HG02798 (cell line): ENCODE results near the gene IMMP2L.

Experiments
- ATAC-seq: cut with Tn5 transposase; IDR thresholded peaks from one replicate; pipeline ENCODE4 v1.9.1; 2021; ENCODE audit warnings: mild to moderate bottlenecking; ENCODE audit not compliant: unreplicated experiment, poor library complexity

Gene IMMP2L

DNA sequence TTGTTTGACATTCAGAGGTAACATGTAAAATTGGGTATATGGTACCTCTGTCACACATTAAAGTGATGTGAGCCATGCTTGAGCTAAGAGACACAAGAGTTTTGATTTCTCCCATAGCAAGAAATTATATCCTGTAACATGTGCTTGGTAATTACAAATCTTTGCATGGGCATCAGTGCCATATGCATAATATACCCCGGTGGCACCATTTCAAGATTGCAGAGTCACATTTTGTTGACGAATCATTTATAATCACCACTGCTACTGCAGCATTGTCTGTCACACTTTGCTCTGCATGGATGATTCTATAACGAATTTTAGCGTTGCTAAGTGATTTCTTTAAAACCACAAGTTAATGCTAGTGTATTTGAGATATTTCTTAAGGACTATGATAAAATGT, 915.0 kb downstream of the IMMP2L start:
- no peak for ATAC-seq

DNA sequence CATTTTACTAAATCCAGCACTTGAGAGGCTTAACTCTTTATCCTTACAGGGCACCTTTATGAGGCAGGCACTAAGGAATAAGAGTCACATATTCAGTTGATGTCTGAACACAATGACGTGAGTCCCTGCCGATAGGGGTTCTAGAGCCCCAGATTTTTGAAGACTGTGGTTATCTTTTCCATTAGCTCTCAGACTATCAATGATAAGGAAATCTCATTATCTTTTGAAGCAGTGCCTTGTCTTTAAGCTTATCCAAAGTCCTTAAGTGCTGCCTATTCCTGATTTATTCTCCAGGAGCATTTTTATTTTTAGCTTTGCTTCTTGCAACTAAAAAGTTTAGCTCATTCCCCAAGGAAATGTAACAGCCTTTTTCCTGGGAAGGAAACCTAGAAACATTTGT, 915.5 kb downstream of the IMMP2L start:
- no peak for ATAC-seq

DNA sequence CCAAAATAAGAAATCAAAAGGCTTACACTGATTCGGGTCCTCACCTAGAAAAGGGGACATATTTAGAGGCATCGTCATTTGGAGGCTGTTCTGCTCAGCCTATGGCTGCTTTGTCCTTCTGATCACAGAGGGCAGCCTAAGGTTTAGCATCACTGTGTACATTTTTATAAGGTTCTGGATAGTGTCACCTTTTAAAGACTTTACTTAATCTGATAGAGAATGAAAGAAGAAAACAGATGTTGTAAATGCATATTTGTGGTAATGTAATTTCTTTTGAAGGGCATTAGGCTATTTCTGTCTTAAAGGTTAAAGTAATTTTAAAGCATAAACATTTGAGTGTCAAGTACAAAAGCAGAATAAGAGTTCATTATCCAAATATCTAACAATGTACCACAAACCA, 916.7 kb downstream of the IMMP2L start:
- no peak for ATAC-seq

DNA sequence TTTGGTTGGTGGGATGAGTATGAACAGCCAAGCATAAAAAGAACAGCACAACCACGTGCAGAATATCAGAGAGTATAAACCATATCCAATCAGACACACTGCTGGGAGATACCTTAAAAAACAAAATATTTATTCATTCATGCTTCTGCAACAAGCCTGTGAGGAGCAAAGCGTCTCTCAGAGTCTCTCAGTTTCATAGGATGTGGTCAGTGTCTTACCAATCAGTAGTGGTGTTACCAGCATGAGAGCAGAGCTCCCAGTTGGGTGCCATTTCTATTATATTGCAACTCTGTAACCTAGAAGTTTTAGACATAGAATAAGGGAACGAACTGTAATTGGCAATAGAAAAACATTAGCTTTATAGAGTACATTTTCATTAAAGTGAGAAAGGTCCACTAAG, 917.2 kb downstream of the IMMP2L start:
- ATAC-seq, result peak; percentile 66

DNA sequence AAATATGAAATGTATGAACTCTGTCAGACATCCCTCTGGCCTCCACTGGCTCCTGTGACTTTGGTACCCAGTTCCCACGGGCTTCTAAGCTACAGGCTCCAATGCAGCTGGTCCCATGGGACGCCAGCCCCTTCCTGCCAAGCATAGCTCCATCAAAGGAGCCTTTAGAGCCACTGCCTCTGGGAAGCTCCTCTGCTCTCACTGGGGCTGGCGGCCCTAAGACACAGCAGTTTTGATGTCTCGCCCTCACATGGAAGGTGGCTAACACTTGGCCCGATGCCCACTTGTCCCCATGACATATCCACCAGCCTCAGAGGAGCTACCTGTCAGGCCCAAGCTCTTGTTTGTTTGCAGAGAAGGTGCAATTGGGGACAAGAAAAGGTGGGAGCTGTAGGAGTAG, 925.0 kb downstream of the IMMP2L start:
- no peak for ATAC-seq

DNA sequence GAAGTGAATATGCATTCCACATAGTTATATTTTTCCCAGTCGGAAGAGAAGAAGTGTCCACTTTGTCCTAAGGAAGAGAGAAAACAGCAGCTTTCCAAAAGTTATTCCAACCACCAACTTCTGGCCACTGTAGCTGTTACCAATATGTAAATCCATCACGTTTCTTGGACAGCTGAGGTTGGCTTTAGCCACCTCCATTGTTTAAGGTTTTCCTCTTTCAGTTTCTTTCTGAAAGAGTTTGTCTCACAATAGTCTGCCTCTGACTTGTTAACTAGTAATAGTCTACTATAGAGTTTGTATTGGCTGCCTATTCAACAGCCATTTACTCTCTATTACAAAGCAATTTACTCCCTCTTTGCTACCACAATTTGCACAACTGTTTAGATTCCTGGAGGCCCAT, 929.0 kb downstream of the IMMP2L start:
- ATAC-seq, result peak; percentile 45

DNA sequence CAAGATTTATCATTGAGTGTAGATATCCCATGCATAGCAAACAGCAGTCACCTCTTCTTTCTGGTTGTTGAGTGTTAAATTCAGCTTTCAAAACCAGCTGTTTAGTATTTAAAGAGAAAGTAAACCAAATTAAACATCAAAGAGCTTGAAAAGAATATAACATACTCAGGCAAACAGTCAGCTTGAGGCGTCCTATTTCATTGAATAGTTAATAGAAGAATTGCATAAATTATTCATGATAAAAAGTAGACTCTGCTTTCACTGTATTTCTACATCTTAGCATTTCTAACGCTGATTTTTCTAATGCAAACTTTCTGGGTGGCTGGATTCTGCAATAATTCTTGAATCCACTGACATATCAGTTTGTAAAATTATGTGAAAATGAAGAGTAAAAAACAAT, 935.9 kb downstream of the IMMP2L start:
- ATAC-seq, result no peak

DNA sequence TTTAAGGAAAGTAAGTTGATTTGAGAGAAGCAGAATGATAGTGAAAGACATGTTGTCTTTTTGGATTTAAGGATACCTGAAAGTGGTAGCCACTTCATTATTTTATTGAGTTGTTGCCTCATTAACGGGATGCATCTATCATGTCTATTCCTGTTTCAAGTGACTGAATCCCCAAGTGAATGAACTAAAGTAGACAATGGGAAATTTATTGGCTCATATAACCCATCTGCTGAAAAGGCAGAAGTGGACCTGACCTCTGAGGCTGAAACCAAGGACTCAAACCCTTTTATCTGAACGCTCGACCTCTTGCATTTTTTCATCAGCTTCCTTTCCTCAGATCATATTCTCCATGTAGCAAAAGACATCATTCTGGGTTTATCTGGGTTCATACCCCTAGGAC, 937.0 kb downstream of the IMMP2L start:
- ATAC-seq, result no peak

DNA sequence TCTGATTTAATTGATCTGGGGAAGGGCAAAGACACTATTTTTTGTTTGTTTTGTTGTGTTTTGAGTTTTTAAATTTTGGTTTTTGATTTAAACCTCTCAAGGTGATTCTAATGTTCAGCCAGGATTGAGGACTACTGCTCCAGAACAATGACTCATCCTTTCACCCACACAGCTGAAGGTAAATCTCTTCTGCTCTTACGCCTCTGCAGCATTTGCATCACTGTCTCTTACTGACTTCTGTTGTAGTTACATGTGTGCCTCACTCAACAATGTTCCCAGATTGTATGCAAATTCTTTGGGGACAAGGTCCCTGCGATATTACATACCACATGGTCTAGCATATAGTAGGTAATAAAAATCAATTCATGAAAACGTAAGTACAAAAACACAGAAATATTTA, 938.9 kb downstream of the IMMP2L start:
- no peak for ATAC-seq

- no peak for ATAC-seq
Measured at GRCh38 chr7:110621289-110621688, 941.0 kb downstream of the IMMP2L start.

- no peak for ATAC-seq
Measured at GRCh38 chr7:110620110-110620735, 942.1 kb downstream of the IMMP2L start.
